OCI-LY7 (cell line): ENCODE data around the gene PRMT5.

Experiments used
- CTCF ChIP-seq: fragments of 200-600 bp; sonication (generic); conservative IDR thresholded peaks from 2 replicates; pipeline ENCODE4 v1.5.1; 2014; ENCODE audit warnings: mild to moderate bottlenecking, antibody characterized with exemption, low read length, moderate library complexity, mixed read lengths
- EZH2phosphoT487 ChIP-seq: fragments of 200-600 bp; sonication (generic); IDR thresholded peaks from 2 replicates; pipeline ENCODE4 v1.6.1; 2018; ENCODE audit warnings: low read depth, borderline replicate concordance, mild to moderate bottlenecking, mixed run types, antibody characterized with exemption, low read length, moderate library complexity, mixed read lengths

- no peak for TF ChIP-seq CTCF
- TF ChIP-seq EZH2phosphoT487, result no peak
Measured at GRCh38 chr14:22962061-22962676, 33.0 kb upstream of the PRMT5 start.
